ENCODE results near the gene NRM.

The NRM gene

GRCh38 chr6:30685157-30686008 is 5.4 kb downstream of the NRM start:
- peak overlapping the region; percentile 58 for H4K8ac ChIP-seq (ENCODE audit: low read depth, low read length)
- H3K4me2 ChIP-seq (ENCODE audit: low read length): peak overlapping the region; percentile 72
- H3K36me3 ChIP-seq (ENCODE audit: control insufficient read depth in 1 of 2, insufficient read depth in 2 of 2, low read length in 2 of 2): peaks cover 11 to 17% of the 10 kb centered on the region in 2 experiments
- peaks cover 38 to 50% of the 10 kb centered on the region in 2 experiments for H3K4me1 ChIP-seq (ENCODE audit: control insufficient read depth in 1 of 2, insufficient read depth in 2 of 2, low read length in 2 of 2)
- peak overlapping the region; percentile 95 for H4K91ac ChIP-seq (ENCODE audit: low read depth, low read length)
- peak overlapping the region; percentile 76 for H3K4me3 ChIP-seq (ENCODE audit: low read depth, low read length)
- H3K79me2 ChIP-seq (ENCODE audit: control insufficient read depth, insufficient read depth, low read length, poor library complexity): peaks cover 40% of the 10 kb centered on the region
- peak overlapping the region; percentile 18 for H2AFZ ChIP-seq (ENCODE audit: insufficient read depth, low read length, poor library complexity)
- peaks cover 1% of the 10 kb centered on the region for H3K9me3 ChIP-seq (ENCODE audit: insufficient read depth, low read depth, low read length)
- H3K4ac ChIP-seq (ENCODE audit: low read depth, low read length): peak overlapping the region; percentile 40
- H3K9ac ChIP-seq (ENCODE audit: low read length): no peak overlapping the region
- peak overlapping the region; percentile 35 for H3K27ac ChIP-seq (ENCODE audit: low read depth, low read length)
- H2AK5ac ChIP-seq (ENCODE audit: low read length): peak overlapping the region; percentile 30
- no peak for DNase-seq
- H3K23ac ChIP-seq (ENCODE audit: low read length): no peak overlapping the region
- no CpG with 5 or more reads among the region's 29 CpGs for WGBS (ENCODE audit: extremely low coverage, insufficient coverage, insufficient read length)
- H3K79me1 ChIP-seq (ENCODE audit: low read length): peaks cover 31% of the 10 kb centered on the region
- H3K18ac ChIP-seq (ENCODE audit: low read length): peak overlapping the region; percentile 26
- peak overlapping the region; percentile 86 for H3K14ac ChIP-seq (ENCODE audit: low read length)
- H2BK120ac ChIP-seq (ENCODE audit: insufficient read depth, low read length, poor library complexity): peak overlapping the region; percentile 39
- peak overlapping the region; percentile 43 for H4K12ac ChIP-seq (ENCODE audit: low read depth, low read length)
- H2BK5ac ChIP-seq (ENCODE audit: low read depth, low read length, poor library complexity): peak overlapping the region; percentile 42
- H3K27me3 ChIP-seq (ENCODE audit: insufficient read depth, low read length): no peaks in the 10 kb centered on the region
- H2BK12ac ChIP-seq (ENCODE audit: low read length): peak overlapping the region; percentile 33

GRCh38 chr6:30684386-30685156 is 6.2 kb downstream of the NRM start:
- no peak overlapping the region for H2AFZ ChIP-seq (ENCODE audit: insufficient read depth, low read length, poor library complexity)
- no peak for DNase-seq
- peak overlapping the region; percentile 50 for H4K8ac ChIP-seq (ENCODE audit: low read depth, low read length)
- no peaks in the 10 kb centered on the region for H3K27me3 ChIP-seq (ENCODE audit: insufficient read depth, low read length)
- H3K4ac ChIP-seq (ENCODE audit: low read depth, low read length): peak overlapping the region; percentile 82
- no peak overlapping the region for H3K23ac ChIP-seq (ENCODE audit: low read length)
- no CpG with 5 or more reads among the region's 21 CpGs for WGBS (ENCODE audit: extremely low coverage, insufficient coverage, insufficient read length)
- H2BK5ac ChIP-seq (ENCODE audit: low read depth, low read length, poor library complexity): peak overlapping the region; percentile 59
- H3K18ac ChIP-seq (ENCODE audit: low read length): peak overlapping the region; percentile 58
- H3K9ac ChIP-seq (ENCODE audit: low read length): peak overlapping the region; percentile 16
- peaks cover 31% of the 10 kb centered on the region for H3K79me1 ChIP-seq (ENCODE audit: low read length)
- peaks cover 37 to 44% of the 10 kb centered on the region in 2 experiments for H3K4me1 ChIP-seq (ENCODE audit: control insufficient read depth in 1 of 2, insufficient read depth in 2 of 2, low read length in 2 of 2)
- no peak overlapping the region for H2AK5ac ChIP-seq (ENCODE audit: low read length)
- H4K91ac ChIP-seq (ENCODE audit: low read depth, low read length): peak overlapping the region; percentile 60
- H3K4me2 ChIP-seq (ENCODE audit: low read length): peak overlapping the region; percentile 77
- H3K14ac ChIP-seq (ENCODE audit: low read length): peak overlapping the region; percentile 48
- H3K27ac ChIP-seq (ENCODE audit: low read depth, low read length): peak overlapping the region; percentile 35
- peak overlapping the region; percentile 33 for H2BK12ac ChIP-seq (ENCODE audit: low read length)
- H2BK120ac ChIP-seq (ENCODE audit: insufficient read depth, low read length, poor library complexity): peak overlapping the region; percentile 39
- peaks cover 40% of the 10 kb centered on the region for H3K79me2 ChIP-seq (ENCODE audit: control insufficient read depth, insufficient read depth, low read length, poor library complexity)
- peak overlapping the region; percentile 32 for H3K4me3 ChIP-seq (ENCODE audit: low read depth, low read length)
- H4K12ac ChIP-seq (ENCODE audit: low read depth, low read length): peak overlapping the region; percentile 43
- H3K36me3 ChIP-seq (ENCODE audit: control insufficient read depth in 1 of 2, insufficient read depth in 2 of 2, low read length in 2 of 2): peaks cover 11 to 25% of the 10 kb centered on the region in 2 experiments
- H3K9me3 ChIP-seq (ENCODE audit: insufficient read depth, low read depth, low read length): peaks cover 1% of the 10 kb centered on the region

- H3K36me3 ChIP-seq (ENCODE audit: control insufficient read depth in 1 of 2, insufficient read depth in 2 of 2, low read length in 2 of 2): peaks cover 11 to 25% of the 10 kb centered on the region in 2 experiments
- peak overlapping the region; percentile 81 for H3K27ac ChIP-seq (ENCODE audit: low read depth, low read length)
- H4K12ac ChIP-seq (ENCODE audit: low read depth, low read length): no peak overlapping the region
- peak overlapping the region; percentile 60 for H3K4me3 ChIP-seq (ENCODE audit: low read depth, low read length)
- H3K14ac ChIP-seq (ENCODE audit: low read length): peak overlapping the region; percentile 50
- H4K91ac ChIP-seq (ENCODE audit: low read depth, low read length): no peak overlapping the region
- H2BK5ac ChIP-seq (ENCODE audit: low read depth, low read length, poor library complexity): peak overlapping the region; percentile 5
- peak overlapping the region; percentile 14 for H3K9ac ChIP-seq (ENCODE audit: low read length)
- peaks cover 1% of the 10 kb centered on the region for H3K9me3 ChIP-seq (ENCODE audit: insufficient read depth, low read depth, low read length)
- H3K4me1 ChIP-seq (ENCODE audit: control insufficient read depth in 1 of 2, insufficient read depth in 2 of 2, low read length in 2 of 2): peaks cover 37 to 44% of the 10 kb centered on the region in 2 experiments
- H4K8ac ChIP-seq (ENCODE audit: low read depth, low read length): no peak overlapping the region
- peak overlapping the region; percentile 77 for H3K4me2 ChIP-seq (ENCODE audit: low read length)
- no CpG with 5 or more reads among the region's 2 CpGs for WGBS (ENCODE audit: extremely low coverage, insufficient coverage, insufficient read length)
- H2BK120ac ChIP-seq (ENCODE audit: insufficient read depth, low read length, poor library complexity): no peak overlapping the region
- H3K4ac ChIP-seq (ENCODE audit: low read depth, low read length): peak overlapping the region; percentile 82
- H2BK12ac ChIP-seq (ENCODE audit: low read length): no peak overlapping the region
- H3K79me1 ChIP-seq (ENCODE audit: low read length): peaks cover 31% of the 10 kb centered on the region
- H2AFZ ChIP-seq (ENCODE audit: insufficient read depth, low read length, poor library complexity): no peak overlapping the region
- H2AK5ac ChIP-seq (ENCODE audit: low read length): no peak overlapping the region
- no peak overlapping the region for H3K18ac ChIP-seq (ENCODE audit: low read length)
- peaks cover 40% of the 10 kb centered on the region for H3K79me2 ChIP-seq (ENCODE audit: control insufficient read depth, insufficient read depth, low read length, poor library complexity)
- no peak for DNase-seq
- no peaks in the 10 kb centered on the region for H3K27me3 ChIP-seq (ENCODE audit: insufficient read depth, low read length)
- no peak overlapping the region for H3K23ac ChIP-seq (ENCODE audit: low read length)
Measured at GRCh38 chr6:30683980-30684338, 6.8 kb downstream of the NRM start.

GRCh38 chr6:30683183-30683979 is 7.4 kb downstream of the NRM start:
- peak overlapping the region; percentile 81 for H3K27ac ChIP-seq (ENCODE audit: low read depth, low read length)
- H3K9ac ChIP-seq (ENCODE audit: low read length): peak overlapping the region; percentile 67
- H3K79me2 ChIP-seq (ENCODE audit: control insufficient read depth, insufficient read depth, low read length, poor library complexity): peaks cover 40% of the 10 kb centered on the region
- H4K91ac ChIP-seq (ENCODE audit: low read depth, low read length): peak overlapping the region; percentile 7
- no peak overlapping the region for H4K12ac ChIP-seq (ENCODE audit: low read depth, low read length)
- peak overlapping the region; percentile 58 for H2BK5ac ChIP-seq (ENCODE audit: low read depth, low read length, poor library complexity)
- H3K79me1 ChIP-seq (ENCODE audit: low read length): peaks cover 31% of the 10 kb centered on the region
- H2BK12ac ChIP-seq (ENCODE audit: low read length): no peak overlapping the region
- no peak for DNase-seq
- no peaks in the 10 kb centered on the region for H3K27me3 ChIP-seq (ENCODE audit: insufficient read depth, low read length)
- no peak overlapping the region for H3K23ac ChIP-seq (ENCODE audit: low read length)
- H3K36me3 ChIP-seq (ENCODE audit: control insufficient read depth in 1 of 2, insufficient read depth in 2 of 2, low read length in 2 of 2): peaks cover 16 to 28% of the 10 kb centered on the region in 2 experiments
- H3K4ac ChIP-seq (ENCODE audit: low read depth, low read length): peak overlapping the region; percentile 68
- H3K4me1 ChIP-seq (ENCODE audit: control insufficient read depth in 1 of 2, insufficient read depth in 2 of 2, low read length in 2 of 2): peaks cover 37 to 44% of the 10 kb centered on the region in 2 experiments
- peak overlapping the region; percentile 60 for H3K4me3 ChIP-seq (ENCODE audit: low read depth, low read length)
- H2AK5ac ChIP-seq (ENCODE audit: low read length): no peak overlapping the region
- H3K18ac ChIP-seq (ENCODE audit: low read length): peak overlapping the region; percentile 34
- WGBS (ENCODE audit: extremely low coverage, insufficient coverage, insufficient read length): no CpG with 5 or more reads among the region's 7 CpGs
- peak overlapping the region; percentile 10 for H2BK120ac ChIP-seq (ENCODE audit: insufficient read depth, low read length, poor library complexity)
- H3K4me2 ChIP-seq (ENCODE audit: low read length): peak overlapping the region; percentile 77
- peak overlapping the region; percentile 71 for H3K14ac ChIP-seq (ENCODE audit: low read length)
- H2AFZ ChIP-seq (ENCODE audit: insufficient read depth, low read length, poor library complexity): no peak overlapping the region
- H4K8ac ChIP-seq (ENCODE audit: low read depth, low read length): peak overlapping the region; percentile 74
- H3K9me3 ChIP-seq (ENCODE audit: insufficient read depth, low read depth, low read length): peaks cover 1% of the 10 kb centered on the region

Data from trophoblast cell (in vitro differentiated cells and primary cell).